HG03135 (cell line): Measurements from ENCODE around the gene PTPRN2.
"Not testable (repeated sequence)": the region's sequence is repeated elsewhere in the genome, so short reads cannot be mapped to it uniquely, and the experiment has no call there.

ENCODE experiments used
- ATAC-seq: cut with Tn5 transposase; IDR thresholded peaks from one replicate; pipeline ENCODE4 v1.9.1; 2021; ENCODE audit warnings: mild to moderate bottlenecking, moderate library complexity; ENCODE audit not compliant: unreplicated experiment

PTPRN2 gene

DNA sequence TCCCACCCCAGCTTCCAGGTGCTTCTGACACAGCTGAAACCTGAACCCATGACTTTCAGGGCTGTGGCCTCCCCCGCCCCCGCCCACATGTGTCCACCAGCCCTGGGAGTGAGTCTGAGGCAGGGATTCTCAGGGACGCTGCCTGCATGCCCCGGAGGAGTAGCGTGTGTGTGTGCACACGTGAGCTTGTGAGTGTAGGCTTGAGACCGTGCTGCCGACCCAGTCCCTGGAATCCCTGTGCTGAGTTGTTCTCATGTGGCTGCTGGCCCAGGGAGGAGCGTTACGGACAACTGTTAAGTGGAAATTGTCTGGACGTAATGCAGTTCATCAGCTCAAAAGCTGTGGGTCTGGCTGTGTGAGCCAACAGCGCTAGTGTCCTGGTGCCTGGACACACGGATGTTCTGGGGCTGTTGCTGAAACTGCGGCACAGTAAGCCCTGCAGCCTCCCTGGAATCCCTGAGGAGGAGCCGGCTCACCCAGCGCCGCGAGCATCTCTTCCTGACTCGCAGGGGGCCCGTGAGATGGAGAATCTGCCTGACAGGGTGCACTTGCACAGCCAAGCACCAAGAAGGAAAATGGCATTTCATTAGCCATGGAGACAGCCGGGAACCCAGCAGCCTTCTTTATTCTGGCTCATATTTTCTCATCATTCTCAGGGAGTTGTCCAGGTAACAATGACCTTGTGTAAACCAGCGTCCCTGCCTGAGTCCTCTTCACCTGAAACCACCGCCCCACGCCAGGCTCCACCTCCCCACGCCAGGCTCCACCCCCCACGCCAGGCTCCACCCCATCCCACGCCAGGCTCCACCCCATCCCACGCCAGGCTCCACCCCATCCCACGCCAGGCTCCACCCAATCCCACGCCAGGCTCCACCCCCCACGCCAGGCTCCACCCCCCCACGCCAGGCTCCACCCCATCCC is 603.9 kb downstream of the PTPRN2 start:
- no peak for ATAC-seq

DNA sequence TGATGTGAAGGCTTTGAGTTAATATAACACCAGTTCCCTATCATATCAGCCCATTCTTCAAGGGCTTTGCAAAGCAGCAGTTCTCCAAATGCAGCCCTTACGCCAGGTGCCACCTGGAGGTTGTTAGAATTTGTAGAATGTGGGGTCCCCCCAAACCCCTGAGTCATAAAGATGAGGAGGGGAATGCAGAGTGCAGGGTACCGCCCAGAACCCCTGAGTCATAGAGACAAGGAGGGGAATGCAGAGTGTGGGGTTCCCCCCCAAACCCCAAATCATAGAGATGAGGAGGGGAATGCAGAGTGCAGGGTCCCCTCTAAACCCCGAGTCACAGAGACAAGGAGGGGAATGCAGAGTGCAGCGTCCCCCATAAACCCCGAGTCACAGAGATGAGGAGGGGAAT is 605.8 kb downstream of the PTPRN2 start:
- ATAC-seq = no peak

DNA sequence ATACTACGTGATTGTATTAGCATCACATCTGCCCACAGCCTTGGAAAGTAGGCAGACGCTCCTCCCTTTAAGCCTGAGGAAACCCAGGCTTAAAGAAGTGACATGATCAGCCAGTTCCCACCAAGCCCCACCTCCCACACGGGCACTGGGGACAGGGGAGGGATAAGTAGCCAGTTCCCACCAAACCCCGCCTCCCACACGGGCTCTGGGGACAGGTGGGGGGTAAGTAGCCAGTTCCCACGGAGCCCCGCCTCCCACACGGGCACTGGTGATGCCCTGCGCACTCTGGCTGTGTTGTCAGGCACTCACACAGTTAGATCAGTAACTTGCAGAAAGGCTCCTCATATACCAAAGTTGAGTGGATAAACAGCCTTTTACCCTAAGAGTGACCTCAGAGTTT is 606.8 kb downstream of the PTPRN2 start:
- no peak for ATAC-seq

DNA sequence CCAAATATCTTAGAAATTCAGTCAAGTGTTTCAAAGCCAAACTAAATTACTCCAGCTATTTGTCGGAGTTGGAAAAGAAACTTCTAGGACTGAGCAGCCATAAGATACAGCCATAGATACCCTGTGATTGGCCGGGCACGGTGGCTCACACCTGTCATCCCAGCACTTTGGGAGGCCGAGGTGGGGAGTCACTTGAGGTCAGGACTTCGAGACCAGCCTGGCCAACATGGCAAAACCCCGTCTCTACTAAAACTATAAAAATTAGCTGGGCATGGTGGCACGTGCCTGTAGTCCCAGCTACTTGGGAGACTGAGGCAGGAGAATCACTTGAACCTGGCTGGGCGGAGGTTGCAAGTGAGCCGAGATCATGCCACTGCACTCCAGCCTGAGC is 607.3 kb downstream of the PTPRN2 start:
- not testable (repeated sequence) for ATAC-seq

DNA sequence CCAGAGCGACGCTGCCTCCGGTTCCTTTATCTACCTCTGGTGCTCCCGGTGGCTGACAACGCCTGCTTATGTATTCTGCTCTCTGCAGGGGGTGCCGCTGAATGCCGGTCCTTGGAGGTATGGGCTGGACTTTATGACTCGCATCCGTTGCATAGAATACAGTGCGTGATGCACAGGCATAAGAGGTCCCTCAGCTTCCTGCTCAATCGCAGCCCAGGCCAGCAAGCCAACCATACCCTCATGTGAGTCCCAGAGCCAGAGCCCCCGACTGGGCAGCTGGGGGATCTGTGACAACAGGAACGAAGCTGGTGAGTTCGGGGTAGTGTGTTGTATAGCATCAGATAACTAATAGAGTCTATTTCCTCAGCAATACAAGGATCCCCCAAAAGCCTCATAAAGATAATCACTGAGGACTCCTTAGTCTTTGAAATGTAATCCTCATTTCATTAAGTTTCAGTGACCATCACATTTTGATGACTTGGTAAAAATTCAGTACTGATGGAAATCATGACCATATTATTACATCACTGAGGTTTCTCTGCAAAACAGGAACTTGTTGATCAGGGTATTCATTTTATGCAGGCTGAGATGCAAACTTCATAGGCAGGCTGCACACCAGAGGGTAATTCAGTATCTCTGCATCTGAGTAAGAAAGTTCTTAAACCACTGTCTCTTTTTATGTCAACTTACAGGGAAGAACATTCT is 607.8 kb downstream of the PTPRN2 start:
- ATAC-seq = no peak

DNA sequence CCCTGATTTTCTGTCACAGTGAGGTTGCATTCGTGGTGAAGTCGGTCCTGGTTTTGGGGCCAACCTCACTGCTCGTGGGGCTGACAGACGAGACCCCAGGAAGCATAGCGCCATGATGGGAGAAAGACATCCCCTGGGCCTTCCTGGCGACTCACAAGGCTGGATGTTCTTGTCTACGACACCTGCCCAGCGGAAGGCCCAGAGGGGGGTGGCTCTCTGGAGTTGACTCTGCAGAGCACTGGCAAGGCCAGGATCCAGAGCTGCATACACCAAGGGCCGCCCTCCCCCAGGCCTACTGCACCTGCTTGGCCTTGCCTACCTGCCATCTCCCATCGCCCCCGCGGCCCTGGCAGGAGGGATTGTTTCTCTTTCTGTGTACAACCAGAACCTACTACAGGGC is 608.9 kb downstream of the PTPRN2 start:
- no peak for ATAC-seq

DNA sequence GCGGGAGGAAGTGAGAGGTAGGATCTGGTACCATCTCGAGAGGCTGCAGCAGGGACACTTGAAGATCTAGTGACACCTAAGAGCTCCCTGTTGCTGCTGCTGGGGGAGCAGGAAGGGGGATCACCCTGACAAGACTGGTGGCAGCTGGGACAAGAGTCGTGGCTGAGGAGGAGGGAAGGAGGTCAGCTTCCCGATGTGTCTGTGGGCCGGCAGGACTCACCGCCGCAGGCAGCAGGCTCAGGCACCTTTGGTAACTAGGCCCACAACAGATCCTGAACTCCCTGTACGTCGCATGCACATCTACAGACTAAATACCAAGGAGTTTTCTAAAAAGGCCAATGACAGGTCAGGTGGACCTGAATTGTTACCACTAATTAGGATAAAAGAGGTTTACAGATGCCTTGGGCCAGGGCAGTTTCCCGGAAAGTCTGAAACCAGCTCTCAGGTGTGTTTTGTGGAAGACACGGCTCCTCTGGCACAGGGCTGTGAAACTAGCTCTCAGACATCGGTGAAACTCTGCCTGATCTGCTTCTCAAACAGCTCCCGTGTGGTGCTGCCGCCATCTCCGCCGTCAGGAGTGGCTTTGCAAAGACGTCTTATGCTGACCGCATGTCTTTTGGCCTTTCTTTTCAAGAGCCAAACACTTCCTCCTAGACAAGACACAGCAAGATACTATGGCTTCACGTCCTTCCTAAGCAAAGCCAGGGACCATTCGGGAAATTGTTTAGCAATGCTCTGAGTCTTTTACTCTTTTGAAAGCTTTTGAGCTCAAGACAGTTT is 609.7 kb downstream of the PTPRN2 start:
- ATAC-seq = no peak

DNA sequence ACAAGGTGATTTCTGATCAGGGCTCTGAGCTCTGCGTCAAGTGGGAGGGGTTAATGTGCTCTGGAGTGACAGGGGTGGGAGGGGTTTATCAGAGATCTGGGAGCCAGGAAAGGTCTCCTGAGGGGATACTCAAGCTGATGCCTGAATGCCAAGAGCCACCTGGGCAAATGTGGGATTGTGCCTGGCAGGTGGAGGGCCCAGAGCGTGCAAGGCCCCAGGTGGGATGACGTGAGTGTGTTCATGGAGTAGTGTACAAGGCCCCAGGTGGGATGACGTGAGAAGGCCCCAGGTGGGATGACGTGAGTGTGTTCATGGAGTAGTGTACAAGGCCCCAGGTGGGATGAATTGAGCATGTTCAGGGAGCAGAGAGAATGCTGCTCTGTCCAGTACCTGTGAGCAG is 610.3 kb downstream of the PTPRN2 start:
- ATAC-seq = no peak

DNA sequence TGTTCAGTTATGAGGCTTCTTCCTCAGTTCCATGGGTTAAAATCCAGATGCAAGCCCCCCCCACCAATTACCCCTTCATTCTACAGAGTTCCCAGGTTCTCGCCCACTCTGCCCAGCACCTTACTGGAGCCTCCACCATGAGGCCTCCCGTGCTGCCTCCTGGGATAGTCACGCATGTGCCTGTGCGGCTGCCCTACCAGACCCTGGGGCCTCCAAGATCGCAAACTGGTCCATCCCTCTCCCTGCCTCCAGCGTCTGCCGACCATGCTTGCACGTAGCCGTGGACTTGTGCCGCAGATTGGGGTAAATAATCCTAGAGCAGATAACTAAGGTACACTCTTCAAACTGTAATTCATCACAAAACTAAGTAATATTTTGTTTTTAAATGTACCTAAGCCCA is 611.2 kb downstream of the PTPRN2 start:
- no peak for ATAC-seq

DNA sequence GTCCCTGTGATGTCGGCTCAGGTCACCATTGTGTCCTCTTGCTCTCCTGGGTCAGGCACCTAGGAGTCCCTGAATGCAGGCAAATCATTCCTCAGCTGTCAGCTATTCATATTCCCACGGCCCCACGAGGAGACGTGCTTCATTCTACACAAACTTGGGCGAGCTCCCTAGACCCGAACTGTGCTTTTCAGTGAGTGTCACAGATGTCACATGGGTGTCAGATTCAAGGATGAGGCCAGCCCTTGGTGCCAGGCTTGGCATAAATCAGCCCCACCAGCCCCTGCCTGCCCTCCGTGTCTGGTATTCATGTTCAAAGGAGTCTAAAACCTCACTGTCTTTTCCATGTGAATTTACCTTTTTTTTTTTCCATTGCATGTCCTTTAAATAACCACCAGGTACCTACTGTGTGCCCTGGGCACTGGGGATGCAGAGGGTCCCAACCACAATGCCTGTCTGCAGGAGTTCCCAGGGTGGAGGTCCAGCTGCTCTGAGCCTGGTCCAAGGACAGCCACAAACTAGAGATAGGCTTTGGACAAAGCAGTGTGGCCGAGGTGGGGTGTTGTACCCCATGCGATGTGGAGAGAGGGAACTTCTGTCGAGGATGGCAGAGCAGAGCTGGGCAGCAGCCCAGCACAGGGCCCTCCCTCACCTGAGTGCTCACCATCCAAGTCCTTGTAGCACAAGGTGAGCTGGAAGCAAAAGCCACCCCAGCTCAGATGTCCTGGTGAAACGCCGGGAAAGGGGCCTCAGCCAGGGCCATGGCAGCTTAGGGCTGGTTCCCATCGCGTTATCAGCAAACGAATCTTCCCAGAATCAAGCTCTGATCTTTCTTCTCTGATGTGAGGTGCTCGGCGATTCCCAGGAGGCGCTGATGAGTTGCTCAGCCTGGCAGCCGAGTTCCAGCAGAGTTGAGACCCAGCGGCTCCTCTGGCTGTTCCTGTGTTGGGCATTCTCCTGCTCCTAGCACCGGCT is 611.9 kb downstream of the PTPRN2 start:
- ATAC-seq = no peak

DNA sequence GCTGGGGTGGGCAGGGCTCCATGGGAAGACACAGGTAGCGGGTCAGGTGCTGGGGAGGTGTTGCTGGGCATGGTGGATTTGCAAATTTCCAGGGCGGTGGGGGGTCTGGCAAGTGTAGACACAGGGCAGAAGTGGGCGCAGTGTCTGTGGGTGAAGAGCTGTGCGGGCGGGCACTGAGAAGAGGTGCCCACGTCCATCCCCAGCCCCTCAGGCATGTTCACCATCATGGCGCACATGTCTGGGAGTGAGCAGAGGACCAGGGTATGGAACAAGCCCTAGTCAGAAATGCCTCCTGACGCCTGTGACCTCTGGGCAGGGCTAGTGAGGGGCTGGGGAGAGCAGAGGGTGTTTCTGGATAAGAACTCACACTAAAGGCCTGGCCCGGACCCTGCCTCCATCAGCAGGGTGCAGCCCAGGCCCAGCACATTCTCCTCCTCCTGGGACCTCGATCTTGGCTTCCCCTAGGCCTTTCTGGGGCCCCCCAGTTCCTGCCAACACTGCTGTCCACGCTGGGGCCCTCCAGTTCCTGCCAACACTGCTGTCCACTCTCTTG is 612.9 kb downstream of the PTPRN2 start:
- no peak for ATAC-seq

DNA sequence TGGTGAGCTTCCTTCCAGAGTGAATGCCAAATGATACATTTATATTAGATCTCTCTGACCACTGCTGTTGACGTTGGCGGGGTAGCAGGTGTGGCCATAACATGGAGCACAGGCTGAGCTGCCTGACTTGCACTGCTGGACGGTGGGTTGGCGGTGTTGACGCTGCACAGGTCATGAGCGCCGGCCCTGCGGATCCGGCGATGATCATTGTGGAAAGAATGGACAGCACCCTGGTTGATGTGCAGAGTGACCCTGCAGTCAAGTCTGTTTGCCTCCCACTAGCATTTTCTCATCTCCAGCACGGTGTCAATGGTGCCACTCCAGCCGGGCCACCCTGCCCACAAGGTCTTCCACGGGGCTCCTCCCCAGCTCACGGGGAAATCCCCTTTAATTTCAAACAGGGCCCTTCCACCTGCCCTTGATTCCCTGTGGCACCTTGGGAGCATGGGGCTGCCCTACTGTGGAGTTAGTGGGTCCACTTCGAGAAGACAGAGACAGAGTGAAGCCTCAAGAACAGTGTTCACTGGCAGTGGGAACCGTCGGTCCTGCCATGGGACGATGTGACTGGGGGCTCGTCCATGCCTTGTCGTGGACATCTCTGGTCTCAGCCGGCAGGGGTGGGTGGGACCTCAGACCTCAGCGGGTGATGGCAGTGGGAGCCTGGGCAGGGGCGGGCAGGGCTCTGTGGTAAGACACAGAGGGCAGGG is 613.5 kb downstream of the PTPRN2 start:
- ATAC-seq = no peak

DNA sequence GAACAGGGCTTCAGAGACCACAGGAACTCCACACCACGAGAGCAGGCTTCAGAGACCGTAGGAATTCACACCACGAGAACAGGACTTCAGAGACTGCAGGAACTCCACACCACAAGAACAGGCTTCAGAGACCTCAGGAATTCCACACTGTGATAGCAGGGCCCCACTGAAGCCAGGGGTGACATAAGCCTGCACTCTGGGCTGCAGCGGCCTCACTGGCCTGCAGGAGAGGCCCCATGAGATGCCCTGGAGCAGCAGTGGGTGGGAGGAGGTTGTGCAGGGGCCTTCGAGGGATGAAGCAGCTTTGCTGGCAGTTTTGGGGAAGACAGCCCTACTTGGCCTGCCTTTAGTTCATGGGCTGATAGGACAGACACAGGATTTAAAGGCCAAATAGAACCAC is 614.7 kb downstream of the PTPRN2 start:
- ATAC-seq = no peak

DNA sequence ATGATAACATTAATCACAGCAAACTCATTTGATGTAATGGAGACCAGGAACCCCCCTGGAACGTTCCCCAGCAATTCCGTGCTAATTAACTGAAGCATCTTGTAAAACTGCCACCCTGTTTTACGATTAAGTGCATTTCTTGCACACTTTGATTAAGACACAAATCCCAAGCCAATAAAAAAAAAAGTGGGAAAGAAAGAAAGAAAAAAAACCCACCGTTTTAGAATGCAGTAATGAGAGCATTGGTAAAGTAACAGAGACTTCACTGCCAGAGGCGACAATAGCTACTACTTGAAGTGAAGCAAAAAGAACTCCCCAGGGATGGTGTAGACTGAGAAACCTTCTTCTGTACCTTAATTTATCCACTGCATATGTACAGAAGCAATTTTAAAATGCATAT is 616.1 kb downstream of the PTPRN2 start:
- no peak for ATAC-seq

DNA sequence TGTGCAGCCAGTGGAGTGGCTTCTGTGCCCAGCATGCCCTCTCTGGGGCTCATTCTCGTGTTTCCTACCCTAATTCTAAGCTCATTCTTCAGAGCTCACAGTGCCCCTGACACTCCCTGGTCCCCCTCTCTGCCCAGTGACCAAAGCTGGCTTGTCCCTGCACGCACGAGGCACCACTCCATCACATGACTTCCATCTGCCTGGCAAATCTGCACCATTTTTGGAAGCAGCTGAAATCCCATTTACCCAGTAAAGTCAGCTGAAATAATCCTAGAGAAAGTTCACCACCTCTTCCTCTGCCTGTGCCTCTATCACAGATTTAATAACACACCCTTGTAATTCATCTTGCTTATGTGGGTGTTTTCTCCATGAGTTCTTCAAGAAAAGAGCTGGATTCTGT is 616.9 kb downstream of the PTPRN2 start:
- ATAC-seq = no peak

DNA sequence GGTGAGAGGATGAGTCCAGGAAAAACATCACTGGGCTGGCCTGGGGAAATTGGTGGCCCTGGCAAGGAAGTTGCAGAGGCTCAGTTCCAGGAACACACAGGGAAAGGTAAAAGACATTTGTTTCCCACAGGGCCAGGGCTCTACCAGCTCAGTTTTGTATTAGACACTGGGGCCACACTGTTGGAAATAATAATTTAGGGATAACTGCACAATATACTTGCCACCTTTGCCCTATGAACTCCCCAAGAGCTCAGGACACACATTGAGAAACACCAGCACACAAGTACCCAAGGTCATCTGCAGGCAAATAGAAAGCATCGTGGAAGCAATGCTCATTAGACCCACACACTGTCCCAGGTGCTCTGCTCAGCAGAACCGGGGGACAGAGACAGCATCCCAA is 617.6 kb downstream of the PTPRN2 start:
- ATAC-seq = no peak

DNA sequence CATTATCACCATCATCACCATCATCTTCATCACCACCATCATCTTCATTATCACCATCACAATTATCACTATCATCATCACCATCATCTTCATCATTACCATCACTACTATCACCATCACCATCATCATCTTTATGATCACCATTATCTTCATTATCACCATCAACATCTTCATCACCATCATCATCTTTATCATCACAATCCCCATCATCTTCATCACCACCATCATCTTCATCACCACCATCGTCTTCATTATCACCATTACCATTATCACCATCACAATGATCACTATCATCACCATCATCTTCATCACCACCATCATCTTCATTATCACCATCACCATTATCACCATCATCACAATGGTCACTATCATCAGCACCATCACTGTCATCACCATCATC is 621.1 kb downstream of the PTPRN2 start:
- no peak for ATAC-seq

DNA sequence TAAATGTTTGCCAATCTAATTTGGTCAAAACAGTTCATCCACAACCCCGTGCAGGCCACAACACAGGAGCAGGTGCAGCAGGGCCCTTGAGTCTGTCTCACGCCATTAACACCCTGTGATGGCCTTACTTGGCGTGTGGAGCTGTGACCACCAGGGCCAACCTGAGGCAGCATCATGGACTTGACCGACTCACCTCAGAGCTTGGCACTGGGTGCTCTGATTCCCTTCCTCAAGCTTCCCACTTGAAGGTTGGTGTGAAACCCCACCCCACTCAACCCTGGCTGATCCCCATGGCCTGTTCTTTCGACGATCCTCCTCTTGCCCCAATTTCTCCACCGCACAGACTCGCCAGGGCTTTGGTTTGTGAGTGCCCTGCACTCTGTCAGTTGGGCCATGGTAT is 623.1 kb downstream of the PTPRN2 start:
- ATAC-seq = no peak

DNA sequence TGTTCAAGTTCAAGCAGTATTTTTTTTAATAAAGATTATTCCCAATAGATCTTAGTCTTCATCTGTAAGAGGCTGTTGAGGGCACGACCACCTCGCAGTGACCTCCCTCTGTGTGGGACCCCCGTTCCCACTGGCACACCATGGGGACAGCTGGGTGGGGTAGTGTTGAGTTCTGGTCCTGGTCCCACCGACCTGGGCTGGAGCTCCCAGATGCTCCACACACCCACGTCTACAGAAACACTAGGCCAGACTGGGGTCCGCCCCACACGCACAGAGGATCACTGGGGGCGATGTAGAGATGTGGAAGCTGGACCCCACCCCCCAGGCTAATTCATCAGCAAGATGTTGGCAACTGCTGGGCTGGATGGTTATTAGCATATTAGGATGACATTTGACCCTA is 623.6 kb downstream of the PTPRN2 start:
- no peak for ATAC-seq

DNA sequence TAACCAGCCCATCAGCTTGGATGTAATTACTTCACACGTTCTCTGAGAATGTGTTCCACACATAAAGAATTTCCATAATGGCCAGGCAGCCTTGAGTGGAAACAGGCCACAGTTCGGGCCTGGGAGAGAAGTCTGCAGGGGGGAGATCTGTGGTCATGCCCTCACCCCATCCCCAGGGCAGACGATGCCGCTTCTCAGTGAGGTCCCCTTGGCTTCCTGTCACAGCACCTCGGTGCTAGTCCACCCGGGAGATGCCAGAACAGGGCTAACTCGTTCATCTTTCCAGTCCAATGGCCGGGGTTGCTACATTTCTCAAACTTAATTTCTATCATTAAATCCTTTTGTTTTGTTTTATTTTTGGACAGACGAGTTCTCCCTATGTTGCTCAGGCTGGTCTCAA is 624.1 kb downstream of the PTPRN2 start:
- ATAC-seq = no peak
